H9 (cell line): ENCODE results near the gene EIF3K. TPM values are rescaled to one million over a fixed set of nuclear protein-coding genes. Genes with fewer than 3 reads are reported as not detected.
A peak's percentile ranks its signal among the peaks of the same experiment; 100 is the strongest.

Experiments
- DNase-seq: peaks from one replicate; pipeline ENCODE4 v3.0.0-alpha.2; 2017
- H2AFZ ChIP-seq: one replicate; pipeline ENCODE4 v1.6.1; 2013; ENCODE audit warnings: mild to moderate bottlenecking, low read length, control low read depth, moderate library complexity
- H2AK5ac ChIP-seq: 2 replicates; pipeline ENCODE4 v1.6.1; 2013; ENCODE audit warnings: low read length, control low read depth, mixed read lengths; ENCODE audit not compliant: insufficient read length
- H2BK120ac ChIP-seq: one replicate; pipeline ENCODE4 v1.6.1; 2013; ENCODE audit warnings: low read depth, mild to moderate bottlenecking, low read length, control low read depth, inconsistent platforms; ENCODE audit not compliant: poor library complexity, severe bottlenecking
- H2BK12ac ChIP-seq: 2 replicates; pipeline ENCODE4 v1.6.1; 2013; ENCODE audit warnings: low read length, control low read depth, mixed read lengths, low read depth; ENCODE audit not compliant: insufficient read length
- H2BK15ac ChIP-seq: 2 replicates; pipeline ENCODE4 v1.6.1; 2013; ENCODE audit warnings: low read depth, low read length, control low read depth
- H2BK20ac ChIP-seq: one replicate; pipeline ENCODE4 v1.6.1; 2013; ENCODE audit warnings: low read depth, mild to moderate bottlenecking, low read length, control low read depth, inconsistent platforms; ENCODE audit not compliant: poor library complexity, severe bottlenecking
- H2BK5ac ChIP-seq: 2 replicates; pipeline ENCODE4 v1.6.1; 2013; ENCODE audit warnings: low read length, control low read depth, mixed read lengths; ENCODE audit not compliant: insufficient read length
- H3K14ac ChIP-seq: 2 replicates; pipeline ENCODE4 v1.6.1; 2013; ENCODE audit warnings: low read length, control low read depth; ENCODE audit not compliant: insufficient read depth
- H3K18ac ChIP-seq: 2 replicates; pipeline ENCODE4 v1.6.1; 2013; ENCODE audit warnings: low read depth, mild to moderate bottlenecking, mixed read lengths, low read length, control low read depth; ENCODE audit not compliant: insufficient read length
- H3K23ac ChIP-seq: 2 replicates; pipeline ENCODE4 v1.6.1; 2013; ENCODE audit warnings: low read length, control low read depth, mixed read lengths, low read depth; ENCODE audit not compliant: insufficient read length
- H3K23me2 ChIP-seq: 2 replicates; pipeline ENCODE4 v1.6.1; 2013; ENCODE audit warnings: low read depth, mild to moderate bottlenecking, mixed read lengths, low read length, control low read depth; ENCODE audit not compliant: insufficient read length, poor library complexity, severe bottlenecking
- H3K27ac ChIP-seq: 2 replicates; pipeline ENCODE4 v1.5.1; 2013; ENCODE audit warnings: low read length, control low read depth, mixed read lengths, low read depth; ENCODE audit not compliant: insufficient read length
- H3K27me3 ChIP-seq: 2 replicates; pipeline ENCODE4 v1.6.1; 2013; ENCODE audit warnings: low read length, control low read depth, inconsistent platforms; ENCODE audit not compliant: insufficient read depth
- H3K4ac ChIP-seq: 2 replicates; pipeline ENCODE4 v1.6.1; 2013; ENCODE audit warnings: low read depth, mild to moderate bottlenecking, control low read depth, inconsistent platforms, low read length, moderate library complexity
- H3K4me1 ChIP-seq: 2 replicates; pipeline ENCODE4 v1.6.1; 2013; ENCODE audit warnings: low read length, control low read depth, inconsistent platforms; ENCODE audit not compliant: insufficient read depth
- H3K4me2 ChIP-seq: 2 replicates; pipeline ENCODE4 v1.6.1; 2013; ENCODE audit warnings: low read length, control low read depth, mixed read lengths; ENCODE audit not compliant: insufficient read length, insufficient read depth
- H3K56ac ChIP-seq: 2 replicates; pipeline ENCODE4 v1.6.1; 2013; ENCODE audit warnings: low read depth, mild to moderate bottlenecking, mixed read lengths, low read length, control low read depth; ENCODE audit not compliant: insufficient read length
- H3K79me1 ChIP-seq: 2 replicates; pipeline ENCODE4 v1.6.1; 2013; ENCODE audit warnings: low read depth, mild to moderate bottlenecking, moderate library complexity, low read length, control low read depth, inconsistent platforms; ENCODE audit not compliant: insufficient read depth, poor library complexity, severe bottlenecking
- H3K79me2 ChIP-seq: 2 replicates; pipeline ENCODE4 v1.6.1; 2013; ENCODE audit warnings: low read length, control low read depth, inconsistent platforms; ENCODE audit not compliant: insufficient read depth
- H3K9ac ChIP-seq: 2 replicates; pipeline ENCODE4 v1.6.1; 2013; ENCODE audit warnings: low read length, control low read depth, mixed read lengths; ENCODE audit not compliant: insufficient read length; ENCODE audit errors: extremely low read depth
- H3K9me3 ChIP-seq: one replicate; pipeline ENCODE4 v1.6.1; 2013; ENCODE audit warnings: low read depth, low read length, inconsistent platforms; ENCODE audit not compliant: control insufficient read depth
- H3T11ph ChIP-seq: one replicate; pipeline ENCODE4 v1.6.1; 2013; ENCODE audit warnings: mild to moderate bottlenecking, low read length, control low read depth, inconsistent platforms
- H4K20me1 ChIP-seq: one replicate; pipeline ENCODE4 v1.6.1; 2013; ENCODE audit not compliant: control insufficient read depth, insufficient read length, insufficient read depth
- H4K5ac ChIP-seq: 2 replicates; pipeline ENCODE4 v1.6.1; 2013; ENCODE audit warnings: low read depth, mild to moderate bottlenecking, mixed read lengths, low read length, control low read depth; ENCODE audit not compliant: insufficient read length
- H4K8ac ChIP-seq: replicated peaks from 2 replicates; pipeline ENCODE4 v1.6.1; 2013; ENCODE audit warnings: low read length, control low read depth, mixed read lengths, low read depth; ENCODE audit not compliant: insufficient read length
- H4K91ac ChIP-seq: 2 replicates; pipeline ENCODE4 v1.6.1; 2013; ENCODE audit warnings: low read depth, mild to moderate bottlenecking, moderate library complexity, mixed read lengths, low read length, control low read depth; ENCODE audit not compliant: insufficient read length
- H3K27ac Mint-ChIP-seq, 3 experiments: 2 replicates in 2 of 3; 3 replicates in 1 of 3; pipeline ENCODE4 v1.8.0; 2020 to 2021; ENCODE audit warnings: mixed read lengths in 3 of 3, mild to moderate bottlenecking in 1 of 3, moderate library complexity in 1 of 3
- H3K27me3 Mint-ChIP-seq: 2 replicates; pipeline ENCODE4 v1.8.0; 2021; ENCODE audit warnings: low read depth, mild to moderate bottlenecking, moderate library complexity, mixed read lengths
- H3K36me3 Mint-ChIP-seq, 3 experiments: 2 replicates in 2 of 3; 3 replicates in 1 of 3; pipeline ENCODE4 v1.8.0; 2020 to 2021; ENCODE audit warnings: low read depth in 3 of 3, mixed read lengths in 3 of 3; ENCODE audit not compliant: insufficient read depth in 1 of 3
- H3K4me1 Mint-ChIP-seq, 2 experiments: 2 replicates each; pipeline ENCODE4 v1.8.0; 2020; ENCODE audit warnings: mixed read lengths in 2 of 2
- H3K4me3 Mint-ChIP-seq, 2 experiments: 2 replicates in 1 of 2; 3 replicates in 1 of 2; pipeline ENCODE4 v1.8.0; 2020 to 2021; ENCODE audit warnings: mild to moderate bottlenecking in 2 of 2, mixed read lengths in 2 of 2, moderate library complexity in 1 of 2
- H3K9me3 Mint-ChIP-seq, 2 experiments: 2 replicates in 1 of 2; 3 replicates in 1 of 2; pipeline ENCODE4 v1.8.0; 2020; ENCODE audit warnings: mild to moderate bottlenecking in 2 of 2, mixed read lengths in 2 of 2, moderate library complexity in 1 of 2
- CTCF ChIP-seq: fragments of 200-600 bp; sonication (generic); conservative IDR thresholded peaks from 3 replicates; pipeline ENCODE4 v1.8.0; 2021; ENCODE audit warnings: antibody characterized with exemption, mild to moderate bottlenecking
- WGBS: extraction: QIAGEN DNeasy Blood & Tissue Kit; methylation state at CpG from one replicate; pipeline ENCODE4 v1.1.7; 2013; ENCODE audit warnings: missing lambda C conversion rate, low lambda C conversion rate, mixed read lengths; ENCODE audit not compliant: insufficient read length; ENCODE audit errors: extremely low coverage; 5-methylcytosine and 5-hydroxymethylcytosine counted together
- total RNA-seq: library from RNA; stranded (reverse); gene quantifications from 2 replicates; pipeline ENCODE4 v1.2.1, GENCODE V29; 2021

EIF3K gene
- total RNA-seq, 1 experiment from 2014 or later: 345 TPM

GRCh38 chr19:38684862-38685665 is 66.1 kb downstream of the EIF3K start:
- TF ChIP-seq CTCF: no peak
- peak overlapping the region; percentile 60 for H2BK5ac ChIP-seq
- H3T11ph ChIP-seq: no peak overlapping the region
- peak overlapping the region; percentile 98 for H2BK12ac ChIP-seq
- no peak overlapping the region for H2AK5ac ChIP-seq
- H4K8ac ChIP-seq: no peak overlapping the region
- peaks cover 0 to 4% of the 10 kb centered on the region in 2 experiments; a peak in 4 of 5 replicates for H3K9me3 Mint-ChIP-seq
- H3K4me2 ChIP-seq: no peak overlapping the region
- H3K14ac ChIP-seq: peak overlapping the region; percentile 89
- H3K4me1 ChIP-seq: peaks cover 15% of the 10 kb centered on the region; the same call in 1 of the 2 replicates
- peak overlapping the region; percentile 33 for H3K9ac ChIP-seq
- H3K4me1 Mint-ChIP-seq: peaks cover 59 to 68% of the 10 kb centered on the region in 2 experiments
- H3K23ac ChIP-seq: no peak overlapping the region
- H2BK15ac ChIP-seq: no peak overlapping the region
- WGBS: no CpG with 5 or more reads among the region's 15 CpGs
- no peaks in the 10 kb centered on the region for H4K20me1 ChIP-seq
- no peaks in the 10 kb centered on the region for H3K27me3 Mint-ChIP-seq
- H3K56ac ChIP-seq: peak overlapping the region; percentile 21
- peak overlapping the region; percentile 72 for H3K4ac ChIP-seq
- H3K79me1 ChIP-seq: peaks cover 3% of the 10 kb centered on the region
- H2AFZ ChIP-seq: no peak overlapping the region
- peak overlapping the region; percentile 97 to 100 (median 98) for H3K27ac Mint-ChIP-seq
- peak overlapping the region; percentile 5 for H4K5ac ChIP-seq
- peak overlapping the region; percentile 89 for H4K91ac ChIP-seq
- H3K36me3 Mint-ChIP-seq: peaks cover 20 to 37% (median 35%) of the 10 kb centered on the region in 3 experiments; a peak in 6 of 7 replicates
- no peak overlapping the region for H2BK20ac ChIP-seq
- H2BK120ac ChIP-seq: no peak overlapping the region
- peaks cover 17% of the 10 kb centered on the region; the same call in 1 of the 2 replicates for H3K79me2 ChIP-seq
- peak overlapping the region; percentile 85 for H3K18ac ChIP-seq
- H3K27me3 ChIP-seq: no peaks in the 10 kb centered on the region
- H3K23me2 ChIP-seq: no peaks in the 10 kb centered on the region
- H3K27ac ChIP-seq: peak overlapping the region; percentile 86
- DNase-seq: no peak
- no peaks in the 10 kb centered on the region for H3K9me3 ChIP-seq
- H3K4me3 Mint-ChIP-seq: peak overlapping the region in 1 of 2 experiments; percentile 65; a peak in 3 of 5 replicates
